MM.1S (cell line): ENCODE data around the gene THRAP3.

Experiments used
- DNase-seq: peaks from one replicate; pipeline ENCODE4 v3.0.0-alpha.2; 2015
- H2AFZ ChIP-seq: fragments of 300-600 bp; sonication (generic); 2 replicates; pipeline ENCODE4 v1.6.0; 2016; ENCODE audit warnings: antibody characterized with exemption, low read length
- H3F3A ChIP-seq: fragments of 300-600 bp; sonication (generic); 2 replicates; pipeline ENCODE4 v1.6.1; 2016; ENCODE audit warnings: mild to moderate bottlenecking, antibody characterized with exemption, low read length, moderate library complexity, mixed read lengths; ENCODE audit not compliant: insufficient read depth
- H3K27ac ChIP-seq: fragments of 300-600 bp; sonication (generic); 2 replicates; pipeline ENCODE4 v1.5.1; 2016; ENCODE audit warnings: mild to moderate bottlenecking, low read length
- H3K27me3 ChIP-seq: fragments of 300-600 bp; sonication (generic); replicated peaks from 2 replicates; pipeline ENCODE4 v1.6.0; 2016; ENCODE audit warnings: low read length; ENCODE audit not compliant: insufficient read depth
- H3K36me3 ChIP-seq: fragments of 300-600 bp; sonication (generic); replicated peaks from 2 replicates; pipeline ENCODE4 v1.6.1; 2016; ENCODE audit warnings: mild to moderate bottlenecking, low read length, mixed read lengths; ENCODE audit not compliant: insufficient read depth
- H3K4me1 ChIP-seq: fragments of 300-600 bp; sonication (generic); 2 replicates; pipeline ENCODE4 v1.6.1; 2016; ENCODE audit warnings: low read length, mixed read lengths
- H3K4me2 ChIP-seq: fragments of 300-600 bp; sonication (generic); 2 replicates; pipeline ENCODE4 v1.6.0; 2016; ENCODE audit warnings: low read depth, low read length
- H3K4me3 ChIP-seq: fragments of 300-600 bp; sonication (generic); 2 replicates; pipeline ENCODE4 v1.5.1; 2016; ENCODE audit warnings: low read length, mixed read lengths
- H3K79me2 ChIP-seq: fragments of 300-600 bp; sonication (generic); 2 replicates; pipeline ENCODE4 v1.6.1; 2016; ENCODE audit warnings: mixed run types, low read length, mixed read lengths
- H3K9ac ChIP-seq: fragments of 300-600 bp; sonication (generic); 2 replicates; pipeline ENCODE4 v1.6.1; 2016; ENCODE audit warnings: low read length, mixed read lengths
- H3K9me2 ChIP-seq: fragments of 300-600 bp; sonication (generic); replicated peaks from 2 replicates; pipeline ENCODE4 v1.6.1; 2016; ENCODE audit warnings: mild to moderate bottlenecking, low read length, mixed read lengths; ENCODE audit not compliant: insufficient read depth
- H3K9me3 ChIP-seq: fragments of 300-600 bp; sonication (generic); replicated peaks from 2 replicates; pipeline ENCODE4 v1.6.1; 2016; ENCODE audit warnings: mild to moderate bottlenecking, low read length, mixed read lengths; ENCODE audit not compliant: insufficient read depth
- H4K20me1 ChIP-seq: fragments of 300-600 bp; sonication (generic); 2 replicates; pipeline ENCODE4 v1.6.1; 2016; ENCODE audit warnings: mild to moderate bottlenecking, low read length, moderate library complexity, mixed read lengths; ENCODE audit not compliant: insufficient read depth
- CTCF ChIP-seq: fragments of 300-600 bp; sonication (generic); IDR thresholded peaks from 2 replicates; pipeline ENCODE4 v1.5.1; 2016; ENCODE audit warnings: antibody characterized with exemption, low read length, mixed read lengths
- EZH2 ChIP-seq: fragments of 300-600 bp; sonication (generic); optimal IDR thresholded peaks from 2 replicates; pipeline ENCODE3; 2017; ENCODE audit warnings: low read depth, mild to moderate bottlenecking, antibody characterized with exemption, low read length, mixed read lengths
- EZH2phosphoT487 ChIP-seq: fragments of 300-600 bp; sonication (generic); IDR thresholded peaks from 2 replicates; pipeline ENCODE4 v1.6.1; 2018; ENCODE audit warnings: antibody characterized with exemption, low read length

The THRAP3 gene

DNA sequence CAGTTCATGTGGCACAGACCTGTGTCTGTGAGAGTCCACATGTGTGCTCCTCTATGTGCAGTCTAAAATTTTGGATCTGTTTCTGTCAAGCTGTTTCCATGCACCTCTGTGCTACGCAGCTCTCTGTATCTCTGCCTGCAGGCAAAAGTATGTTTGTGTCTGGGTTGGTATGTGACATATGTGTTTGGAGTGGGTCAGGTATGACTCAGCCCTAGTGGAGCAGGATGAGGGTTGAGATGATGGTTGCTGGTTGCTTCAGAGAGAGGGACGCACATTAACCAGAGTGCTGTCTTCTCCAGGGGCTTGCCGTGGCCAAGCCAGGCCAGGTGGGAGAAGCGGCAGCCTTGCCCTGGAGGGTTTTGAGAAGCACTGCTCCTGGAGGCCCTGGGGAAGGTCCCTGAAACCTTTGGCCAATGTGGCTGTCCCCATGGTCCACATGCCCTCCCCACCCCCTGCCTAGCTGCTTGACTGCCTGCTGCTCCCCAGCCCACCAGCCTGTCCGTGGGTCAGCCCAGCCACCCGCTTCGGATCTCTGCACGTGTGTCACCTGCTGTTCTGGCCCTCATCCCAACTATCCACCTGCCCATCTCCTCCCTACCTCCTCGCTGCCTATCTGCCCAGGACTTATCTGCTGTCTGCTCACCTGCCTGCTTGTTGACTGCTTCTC, 103.3 kb downstream of the THRAP3 start:
- no peak for DNase-seq

GRCh38 chr1:36328088-36328480, 103.8 kb downstream of the THRAP3 start:
- Histone ChIP-seq H3K9me2 (no peaks in the 10 kb centered on the region), H3K79me2 (no peaks in the 10 kb centered on the region), H3K27ac (no peak overlapping the region), H3K9ac (no peak overlapping the region), H3K4me3 (no peak overlapping the region), H3K36me3 (no peaks in the 10 kb centered on the region), H3F3A (no peaks in the 10 kb centered on the region), H3K4me1 (no peaks in the 10 kb centered on the region), H2AFZ (no peak overlapping the region), H3K4me2 (no peak overlapping the region), H4K20me1 (no peaks in the 10 kb centered on the region), H3K9me3 (no peaks in the 10 kb centered on the region), H3K27me3 (peaks cover 13% of the 10 kb centered on the region)
- no peak for DNase-seq
- TF ChIP-seq EZH2 (no peak), EZH2phosphoT487 (no peak), CTCF (no peak)

More for the DNA sequence above, 103.3 kb downstream of the THRAP3 start:
- H3F3A ChIP-seq: no peaks in the 10 kb centered on the region
- H3K9ac ChIP-seq: no peak overlapping the region
- no peak overlapping the region for H3K4me3 ChIP-seq
- H2AFZ ChIP-seq: no peak overlapping the region
- TF ChIP-seq EZH2 (no peak), CTCF (no peak), EZH2phosphoT487 (no peak)
- H3K4me2 ChIP-seq: no peak overlapping the region
- H3K36me3 ChIP-seq: no peaks in the 10 kb centered on the region
- peaks cover 13% of the 10 kb centered on the region for H3K27me3 ChIP-seq
- no peaks in the 10 kb centered on the region for H3K79me2 ChIP-seq
- H4K20me1 ChIP-seq: no peaks in the 10 kb centered on the region
- H3K27ac ChIP-seq: no peak overlapping the region
- H3K4me1 ChIP-seq: no peaks in the 10 kb centered on the region
- H3K9me2 ChIP-seq: no peaks in the 10 kb centered on the region
- H3K9me3 ChIP-seq: no peaks in the 10 kb centered on the region

DNA sequence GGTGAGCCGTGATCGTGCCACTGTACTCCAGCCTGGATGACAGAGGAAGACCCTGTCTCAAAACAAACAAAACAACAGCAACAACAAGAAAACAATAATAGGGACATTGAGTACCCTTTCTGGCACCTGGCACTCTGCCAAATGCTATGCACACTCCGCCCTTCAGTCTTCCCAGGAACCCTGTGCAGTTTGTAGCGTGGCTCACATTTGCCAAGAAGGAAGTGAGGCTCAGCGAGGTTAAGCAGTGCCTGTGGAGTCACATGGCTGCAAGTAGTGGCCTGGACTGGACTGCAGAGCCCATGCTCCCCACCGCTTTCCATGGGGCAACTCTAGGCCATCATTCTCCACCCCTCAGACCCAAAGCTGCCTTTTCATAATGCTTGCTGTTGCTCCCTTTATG, 104.5 kb downstream of the THRAP3 start:
- Histone ChIP-seq H3K9ac (no peak overlapping the region), H3K36me3 (no peaks in the 10 kb centered on the region), H3K4me1 (no peaks in the 10 kb centered on the region), H3K4me3 (no peak overlapping the region), H3K79me2 (no peaks in the 10 kb centered on the region), H4K20me1 (no peaks in the 10 kb centered on the region), H2AFZ (no peak overlapping the region), H3K9me2 (no peaks in the 10 kb centered on the region), H3K9me3 (no peaks in the 10 kb centered on the region), H3K27me3 (peaks cover 13% of the 10 kb centered on the region), H3F3A (no peaks in the 10 kb centered on the region), H3K27ac (no peak overlapping the region), H3K4me2 (no peak overlapping the region)
- no peak for TF ChIP-seq EZH2
- no peak for TF ChIP-seq EZH2phosphoT487
- TF ChIP-seq CTCF: no peak
- no peak for DNase-seq
